ENCODE data around the gene ATP13A3.

GRCh38 chr3:194440756-194441155 is 46.0 kb downstream of the ATP13A3 start:
- TF ChIP-seq USF2 (IDR thresholded peaks at IDR 0.05; ENCODE audit: borderline replicate concordance, low read depth, low read length) (no peak), CTCF (IDR thresholded peaks at IDR 0.05 in 2 of 3, conservative IDR thresholded peaks at IDR 0.05 in 1 of 3; ENCODE audit: control insufficient read depth in 2 of 3, extremely low read depth in 1 of 3, insufficient read depth in 1 of 3, low read depth in 3 of 3, low read length in 3 of 3) (no peak)
